GM19023 (cell line): ENCODE data around the gene PEX14.

Experiments used
- ATAC-seq: cut with Tn5 transposase; IDR thresholded peaks from one replicate; pipeline ENCODE4 v1.9.1; 2021; ENCODE audit warnings: mild to moderate bottlenecking, moderate library complexity; ENCODE audit not compliant: unreplicated experiment

The PEX14 gene

GRCh38 chr1:10629816-10630571 lies 155.2 kb downstream of the PEX14 start:
- ATAC-seq = no peak

GRCh38 chr1:10630661-10631120 lies 155.9 kb downstream of the PEX14 start:
- no peak for ATAC-seq

GRCh38 chr1:10631121-10631810 lies 156.5 kb downstream of the PEX14 start:
- no peak for ATAC-seq

- no peak for ATAC-seq
These were observed 157.3 kb downstream of the PEX14 start for GRCh38 chr1:10631811-10632593.

- no peak for ATAC-seq
These were observed 157.9 kb downstream of the PEX14 start for GRCh38 chr1:10632691-10633090.

- ATAC-seq = no peak
These were observed 158.7 kb downstream of the PEX14 start for GRCh38 chr1:10633416-10633815.

- ATAC-seq = no peak
These were observed 159.3 kb downstream of the PEX14 start for GRCh38 chr1:10634075-10634427.

- no peak for ATAC-seq
These were observed 159.8 kb downstream of the PEX14 start for GRCh38 chr1:10634428-10635084.

- no peak for ATAC-seq
These were observed 160.5 kb downstream of the PEX14 start for GRCh38 chr1:10635085-10635896.

GRCh38 chr1:10635992-10636391 lies 161.2 kb downstream of the PEX14 start:
- ATAC-seq = no peak

- no peak for ATAC-seq
These were observed 162.7 kb downstream of the PEX14 start for GRCh38 chr1:10637400-10637799.

GRCh38 chr1:10637834-10638558 lies 163.2 kb downstream of the PEX14 start:
- ATAC-seq = no peak

- ATAC-seq = no peak
These were observed 163.8 kb downstream of the PEX14 start for GRCh38 chr1:10638559-10639005.

- ATAC-seq = no peak
These were observed 164.4 kb downstream of the PEX14 start for GRCh38 chr1:10639011-10639774.

GRCh38 chr1:10639775-10640578 lies 165.2 kb downstream of the PEX14 start:
- ATAC-seq = no peak

- no peak for ATAC-seq
These were observed 166.2 kb downstream of the PEX14 start for GRCh38 chr1:10640843-10641553.

GRCh38 chr1:10641976-10642375 lies 167.2 kb downstream of the PEX14 start:
- ATAC-seq = no peak
